OCI-LY3 (cell line): Measurements from ENCODE around the gene HAGHL.
"Not testable (repeated sequence)": the region's sequence is repeated elsewhere in the genome, so short reads cannot be mapped to it uniquely, and the experiment has no call there.

Source experiments
- H2AFZ ChIP-seq: fragments of 200-600, 300-600 bp; shearing (Covaris generic); 2 replicates; pipeline ENCODE4 v1.6.0; 2014; ENCODE audit warnings: antibody characterized with exemption, low read depth, low read length
- H3K27ac ChIP-seq: fragments of 200-600, 300-600 bp; sonication (generic); 2 replicates; pipeline ENCODE4 v1.5.1; 2014; ENCODE audit warnings: mild to moderate bottlenecking, low read length, moderate library complexity, mixed read lengths
- H3K27me3 ChIP-seq: fragments of 200-600, 300-600 bp; sonication (generic); 2 replicates; pipeline ENCODE4 v1.6.1; 2014; ENCODE audit warnings: low read depth, low read length, mixed read lengths
- H3K36me3 ChIP-seq: fragments of 200-600, 300-600 bp; sonication (generic); replicated peaks from 2 replicates; pipeline ENCODE3; 2014; ENCODE audit warnings: low read depth, low read length, mixed read lengths
- H3K4me1 ChIP-seq: fragments of 300-600, 200-600 bp; sonication (generic); 2 replicates; pipeline ENCODE4 v1.6.1; 2014; ENCODE audit warnings: low read length, mixed read lengths
- H3K4me2 ChIP-seq: fragments of 200-600, 300-600 bp; sonication (generic); 2 replicates; pipeline ENCODE4 v1.6.1; 2014; ENCODE audit warnings: low read length, mixed read lengths
- H3K4me3 ChIP-seq: fragments of 300-600, 200-600 bp; sonication (generic); 2 replicates; pipeline ENCODE4 v1.5.1; 2014; ENCODE audit warnings: antibody characterized with exemption, mild to moderate bottlenecking, low read length, moderate library complexity
- H3K79me2 ChIP-seq: fragments of 300-600, 200-600 bp; shearing (Covaris generic); 2 replicates; pipeline ENCODE4 v1.6.1; 2014; ENCODE audit warnings: mild to moderate bottlenecking, low read length, mixed read lengths
- H3K9ac ChIP-seq: fragments of 300-600, 200-600 bp; shearing (Covaris generic); 2 replicates; pipeline ENCODE4 v1.6.0; 2014; ENCODE audit warnings: mild to moderate bottlenecking, low read length, moderate library complexity
- H3K9me3 ChIP-seq: fragments of 200-600, 300-600 bp; shearing (Covaris generic); 2 replicates; pipeline ENCODE4 v1.6.1; 2014; ENCODE audit warnings: low read length, mixed read lengths; ENCODE audit not compliant: insufficient read depth
- H4K20me1 ChIP-seq: fragments of 200-600, 300-600 bp; sonication (generic); 2 replicates; pipeline ENCODE4 v1.6.1; 2016; ENCODE audit warnings: low read length, mixed read lengths; ENCODE audit not compliant: insufficient read depth
- EZH2phosphoT487 ChIP-seq: fragments of 200-600 bp; shearing (Covaris generic); IDR thresholded peaks from 2 replicates; pipeline ENCODE4 v1.6.1; 2018; ENCODE audit warnings: antibody characterized with exemption, mixed run types, low read depth
- TF ChIP-seq, protein P1 (sequence below): fragments of 200-600, 300-600 bp; sonication (generic); IDR thresholded peaks from 2 replicates; pipeline ENCODE4 v1.5.1; 2014; ENCODE audit warnings: antibody characterized with exemption, low read length, low read depth

The HAGHL gene

DNA sequence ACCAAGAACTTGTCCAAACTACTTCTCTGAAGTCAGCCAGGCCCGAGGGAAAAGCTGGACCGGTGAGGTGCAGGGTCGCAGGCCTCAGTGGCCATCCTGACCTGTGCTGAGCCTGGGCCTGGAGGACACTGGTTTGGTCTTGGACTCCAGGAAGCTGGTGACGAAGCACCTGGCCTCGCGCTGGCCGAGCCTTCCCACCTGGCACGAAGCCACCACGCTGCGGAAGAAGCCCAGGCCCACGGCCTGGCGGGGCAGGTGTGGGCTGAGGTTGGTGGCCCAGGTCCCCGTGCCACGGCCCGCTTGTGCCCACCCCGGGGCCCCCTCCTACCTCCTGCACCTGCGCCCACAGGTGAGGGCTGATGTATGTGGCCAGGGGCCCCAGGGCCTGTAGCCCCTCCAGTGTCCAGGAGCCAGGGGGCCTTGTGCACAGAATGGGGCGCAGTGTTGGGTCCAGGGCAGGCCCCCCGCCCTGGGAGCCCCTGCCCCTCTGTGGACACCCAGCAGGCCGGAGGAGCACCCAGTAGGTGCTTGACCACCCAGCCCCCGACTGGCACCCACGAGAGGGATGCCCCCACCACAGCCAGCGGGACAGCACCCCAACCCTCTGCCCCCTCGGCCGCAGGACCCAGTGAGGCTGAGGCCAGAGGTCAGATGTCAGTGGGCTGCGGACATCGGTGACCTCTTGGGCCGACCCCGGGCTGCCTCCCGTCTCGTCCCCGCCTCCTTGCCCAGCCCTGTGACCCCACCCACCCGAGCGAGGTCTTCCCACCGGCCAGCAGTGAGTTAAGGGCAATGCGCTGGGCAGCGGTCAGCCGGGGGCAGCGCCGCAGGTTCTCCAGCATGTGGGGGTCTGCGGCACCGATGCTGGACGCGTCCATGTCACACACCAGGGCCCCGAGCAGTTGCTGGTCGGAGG is 47.4 kb downstream of the HAGHL start:
- Histone ChIP-seq H2AFZ (no peak overlapping the region), H3K4me2 (no peak overlapping the region), H3K9ac (no peak overlapping the region), H3K4me1 (no peaks in the 10 kb centered on the region), H4K20me1 (no peaks in the 10 kb centered on the region), H3K4me3 (no peak overlapping the region), H3K36me3 (no peaks in the 10 kb centered on the region), H3K27me3 (peaks cover 15% of the 10 kb centered on the region), H3K27ac (no peak overlapping the region), H3K79me2 (no peaks in the 10 kb centered on the region), H3K9me3 (no peaks in the 10 kb centered on the region)
- TF ChIP-seq, protein P1, sequence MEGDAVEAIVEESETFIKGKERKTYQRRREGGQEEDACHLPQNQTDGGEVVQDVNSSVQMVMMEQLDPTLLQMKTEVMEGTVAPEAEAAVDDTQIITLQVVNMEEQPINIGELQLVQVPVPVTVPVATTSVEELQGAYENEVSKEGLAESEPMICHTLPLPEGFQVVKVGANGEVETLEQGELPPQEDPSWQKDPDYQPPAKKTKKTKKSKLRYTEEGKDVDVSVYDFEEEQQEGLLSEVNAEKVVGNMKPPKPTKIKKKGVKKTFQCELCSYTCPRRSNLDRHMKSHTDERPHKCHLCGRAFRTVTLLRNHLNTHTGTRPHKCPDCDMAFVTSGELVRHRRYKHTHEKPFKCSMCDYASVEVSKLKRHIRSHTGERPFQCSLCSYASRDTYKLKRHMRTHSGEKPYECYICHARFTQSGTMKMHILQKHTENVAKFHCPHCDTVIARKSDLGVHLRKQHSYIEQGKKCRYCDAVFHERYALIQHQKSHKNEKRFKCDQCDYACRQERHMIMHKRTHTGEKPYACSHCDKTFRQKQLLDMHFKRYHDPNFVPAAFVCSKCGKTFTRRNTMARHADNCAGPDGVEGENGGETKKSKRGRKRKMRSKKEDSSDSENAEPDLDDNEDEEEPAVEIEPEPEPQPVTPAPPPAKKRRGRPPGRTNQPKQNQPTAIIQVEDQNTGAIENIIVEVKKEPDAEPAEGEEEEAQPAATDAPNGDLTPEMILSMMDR, result no peak
- no peak for TF ChIP-seq EZH2phosphoT487

DNA sequence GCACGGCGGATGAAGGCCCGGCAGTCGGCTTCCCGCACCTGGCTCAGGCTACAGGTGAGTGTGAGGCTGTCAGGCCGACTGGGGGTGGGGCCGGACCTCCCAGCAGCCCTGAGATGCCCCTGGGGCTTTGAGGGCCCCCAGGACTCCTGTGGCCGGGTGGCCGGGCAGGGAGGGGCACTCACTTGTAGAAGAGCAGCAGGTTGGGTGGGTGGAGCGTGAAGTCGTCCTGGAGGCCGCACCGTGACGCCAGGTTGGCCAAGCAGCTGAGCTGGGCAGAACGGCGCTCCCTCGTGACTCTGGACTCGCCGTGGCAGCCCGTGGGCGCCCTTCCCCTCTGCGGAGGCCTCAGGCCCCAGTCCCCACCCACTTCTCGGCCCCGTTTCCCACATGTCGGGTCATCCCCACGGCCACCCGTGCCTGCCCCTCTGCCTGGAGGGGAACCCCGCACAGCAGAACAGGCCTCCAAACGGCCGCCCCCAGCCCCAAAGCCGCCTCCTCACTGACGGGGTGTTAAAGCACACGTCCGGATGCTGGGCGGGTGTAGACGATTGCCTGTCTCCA is 48.4 kb downstream of the HAGHL start:
- H3K27ac ChIP-seq, result no peak overlapping the region
- H3K9me3 ChIP-seq, result no peaks in the 10 kb centered on the region
- H2AFZ ChIP-seq, result no peak overlapping the region
- no peaks in the 10 kb centered on the region for H3K79me2 ChIP-seq
- peaks cover 15% of the 10 kb centered on the region for H3K27me3 ChIP-seq
- TF ChIP-seq, protein P1, result no peak
- no peak for TF ChIP-seq EZH2phosphoT487
- H3K4me2 ChIP-seq, result no peak overlapping the region
- no peaks in the 10 kb centered on the region for H4K20me1 ChIP-seq
- H3K9ac ChIP-seq, result no peak overlapping the region
- no peaks in the 10 kb centered on the region for H3K36me3 ChIP-seq
- no peak overlapping the region for H3K4me3 ChIP-seq
- no peaks in the 10 kb centered on the region for H3K4me1 ChIP-seq

DNA sequence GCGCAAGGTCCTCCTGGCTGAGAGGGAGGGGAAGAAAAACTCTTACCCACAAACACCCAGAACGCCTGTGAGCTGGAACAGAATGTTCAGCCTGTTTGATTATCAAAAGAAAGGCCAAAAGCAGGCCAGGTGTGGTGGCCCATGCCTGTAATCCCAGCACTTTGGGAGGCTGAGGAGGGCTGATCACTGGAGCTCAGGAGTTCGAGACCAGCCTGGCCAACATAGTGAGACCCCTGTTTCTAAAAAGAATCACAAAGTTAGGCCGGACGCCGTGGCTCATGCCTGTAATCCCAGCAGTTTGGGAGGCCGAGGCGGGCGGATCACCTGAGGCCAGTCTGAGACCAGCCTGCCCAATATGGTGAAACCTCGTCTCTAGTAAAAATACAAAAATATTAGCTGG is 49.4 kb downstream of the HAGHL start:
- not testable (repeated sequence) for H3K27ac ChIP-seq, H3K9me3 ChIP-seq, H3K4me1 ChIP-seq, H3K79me2 ChIP-seq, H3K4me3 ChIP-seq, H3K9ac ChIP-seq, H2AFZ ChIP-seq, H4K20me1 ChIP-seq, H3K4me2 ChIP-seq, H3K36me3 ChIP-seq
- peaks cover 15% of the 10 kb centered on the region for H3K27me3 ChIP-seq

DNA sequence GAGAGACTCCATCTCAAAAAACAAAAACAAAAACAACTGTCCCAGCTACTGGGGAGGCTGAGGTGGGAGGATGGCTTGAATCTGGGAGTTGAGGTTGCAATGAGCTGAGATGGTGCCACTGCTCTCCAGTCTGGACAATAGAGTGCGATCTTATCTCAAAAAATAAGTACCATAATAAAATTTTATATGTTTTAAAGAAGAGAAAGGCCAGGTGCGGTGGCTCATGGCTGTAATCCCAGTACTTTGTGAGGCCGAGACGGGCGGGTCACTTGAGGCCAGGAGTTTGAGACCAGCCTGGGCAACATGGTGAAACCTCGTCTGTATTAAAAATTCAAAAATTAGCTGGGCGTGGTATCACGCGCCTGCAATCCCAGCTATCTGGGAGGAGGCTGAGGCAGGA is 49.9 kb downstream of the HAGHL start:
- no peaks in the 10 kb centered on the region for H3K79me2 ChIP-seq
- no peak overlapping the region for H3K4me2 ChIP-seq
- H3K27ac ChIP-seq, result no peak overlapping the region
- H3K27me3 ChIP-seq, result peaks cover 15% of the 10 kb centered on the region
- H3K9me3 ChIP-seq, result no peaks in the 10 kb centered on the region
- no peak overlapping the region for H3K9ac ChIP-seq
- TF ChIP-seq EZH2phosphoT487, result no peak
- TF ChIP-seq, protein P1, result no peak
- no peak overlapping the region for H3K4me3 ChIP-seq
- H3K4me1 ChIP-seq, result no peaks in the 10 kb centered on the region
- no peak overlapping the region for H2AFZ ChIP-seq
- no peaks in the 10 kb centered on the region for H3K36me3 ChIP-seq
- H4K20me1 ChIP-seq, result no peaks in the 10 kb centered on the region
